Hematopoietic multipotent progenitor cell treated with erythropoietin and hydrocortisone succinate and interleukin-3 and kit ligand, for 15 days (in vitro differentiated cells): ENCODE results near the gene CASP12.

ENCODE experiments used
- DNase-seq: peaks from one replicate; pipeline ENCODE4 v3.0.0-alpha.2; 2015; ENCODE audit warnings: low spot score

The CASP12 gene

GRCh38 chr11:104891135-104891534 lies 7.1 kb downstream of the CASP12 start:
- DNase-seq = no peak

GRCh38 chr11:104883342-104883741 lies 14.9 kb downstream of the CASP12 start:
- no peak for DNase-seq

GRCh38 chr11:104881117-104881794 lies 17.0 kb downstream of the CASP12 start:
- no peak for DNase-seq

- no peak for DNase-seq
Observed at GRCh38 chr11:104879514-104880190, 18.6 kb downstream of the CASP12 start.

GRCh38 chr11:104876861-104877431 lies 21.3 kb downstream of the CASP12 start:
- no peak for DNase-seq

GRCh38 chr11:104876324-104876723 lies 21.9 kb downstream of the CASP12 start:
- DNase-seq = no peak

GRCh38 chr11:104873252-104873651 lies 25.0 kb downstream of the CASP12 start:
- no peak for DNase-seq

- no peak for DNase-seq
Observed at GRCh38 chr11:104872393-104872792, 25.9 kb downstream of the CASP12 start.

- DNase-seq = no peak
Observed at GRCh38 chr11:104870910-104871309, 27.4 kb downstream of the CASP12 start.

GRCh38 chr11:104866815-104867214 lies 31.4 kb downstream of the CASP12 start:
- no peak for DNase-seq

GRCh38 chr11:104858882-104859775 lies 39.1 kb downstream of the CASP12 start:
- no peak for DNase-seq

- no peak for DNase-seq
Observed at GRCh38 chr11:104856607-104857006, 41.7 kb downstream of the CASP12 start.

GRCh38 chr11:104855965-104856364 lies 42.3 kb downstream of the CASP12 start:
- no peak for DNase-seq

GRCh38 chr11:104853276-104853675 lies 45.0 kb downstream of the CASP12 start:
- no peak for DNase-seq

- DNase-seq = no peak
Observed at GRCh38 chr11:104852811-104853210, 45.4 kb downstream of the CASP12 start.

- DNase-seq = no peak
Observed at GRCh38 chr11:104846216-104846615, 52.0 kb downstream of the CASP12 start.

- DNase-seq = no peak
Observed at GRCh38 chr11:104844451-104844850, 53.8 kb downstream of the CASP12 start.

- no peak for DNase-seq
Observed at GRCh38 chr11:104843150-104843836, 55.0 kb downstream of the CASP12 start.

GRCh38 chr11:104841973-104842525 lies 56.2 kb downstream of the CASP12 start:
- no peak for DNase-seq

- DNase-seq = no peak
Observed at GRCh38 chr11:104841185-104841584, 57.1 kb downstream of the CASP12 start.

GRCh38 chr11:104837969-104838639 lies 60.2 kb downstream of the CASP12 start:
- no peak for DNase-seq
